Measurements from ENCODE around the gene PEX14.

DNA sequence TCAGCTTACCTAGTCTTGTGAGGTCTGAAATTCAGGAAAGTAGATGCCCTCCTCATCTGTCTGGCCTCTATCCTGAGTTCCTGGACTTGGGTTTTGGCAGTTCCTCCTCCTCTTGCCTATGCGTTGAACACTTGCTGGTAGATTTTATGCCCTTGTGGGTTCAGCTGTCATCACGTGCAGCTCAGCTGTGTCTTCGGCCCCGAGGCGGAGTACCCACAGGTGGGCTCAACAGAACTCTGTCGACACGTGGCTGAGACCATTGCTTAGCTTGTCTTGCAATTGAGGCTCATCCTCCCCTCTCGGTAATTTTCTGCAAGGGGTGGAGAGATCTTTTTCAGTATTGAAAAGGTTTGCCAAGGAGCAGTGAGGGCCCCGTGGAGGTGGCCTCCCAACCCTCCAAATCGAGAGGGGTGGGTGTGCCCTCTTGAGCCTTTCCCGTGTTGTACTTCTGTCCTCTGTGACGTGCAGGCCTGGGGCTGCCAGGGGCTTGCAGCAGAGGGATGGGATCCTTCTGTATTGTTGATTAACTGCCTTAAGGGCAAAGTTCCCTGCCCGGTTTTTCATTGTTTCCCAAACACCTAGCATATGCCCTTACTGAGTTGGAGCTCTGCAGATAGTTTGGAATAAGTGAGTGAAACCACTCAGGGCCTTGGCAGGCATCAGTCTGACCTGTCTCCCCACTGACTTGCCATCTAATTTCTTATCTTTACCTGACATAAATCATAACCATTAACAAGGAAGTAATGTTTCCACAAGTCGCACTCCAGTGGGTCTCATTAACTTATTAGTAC, 41.6 kb upstream of the PEX14 start:
- no peak for TF ChIP-seq EZH2phosphoT487 (conservative IDR thresholded peaks at IDR 0.05; ENCODE audit: low read length)
- TF ChIP-seq, protein P1, sequence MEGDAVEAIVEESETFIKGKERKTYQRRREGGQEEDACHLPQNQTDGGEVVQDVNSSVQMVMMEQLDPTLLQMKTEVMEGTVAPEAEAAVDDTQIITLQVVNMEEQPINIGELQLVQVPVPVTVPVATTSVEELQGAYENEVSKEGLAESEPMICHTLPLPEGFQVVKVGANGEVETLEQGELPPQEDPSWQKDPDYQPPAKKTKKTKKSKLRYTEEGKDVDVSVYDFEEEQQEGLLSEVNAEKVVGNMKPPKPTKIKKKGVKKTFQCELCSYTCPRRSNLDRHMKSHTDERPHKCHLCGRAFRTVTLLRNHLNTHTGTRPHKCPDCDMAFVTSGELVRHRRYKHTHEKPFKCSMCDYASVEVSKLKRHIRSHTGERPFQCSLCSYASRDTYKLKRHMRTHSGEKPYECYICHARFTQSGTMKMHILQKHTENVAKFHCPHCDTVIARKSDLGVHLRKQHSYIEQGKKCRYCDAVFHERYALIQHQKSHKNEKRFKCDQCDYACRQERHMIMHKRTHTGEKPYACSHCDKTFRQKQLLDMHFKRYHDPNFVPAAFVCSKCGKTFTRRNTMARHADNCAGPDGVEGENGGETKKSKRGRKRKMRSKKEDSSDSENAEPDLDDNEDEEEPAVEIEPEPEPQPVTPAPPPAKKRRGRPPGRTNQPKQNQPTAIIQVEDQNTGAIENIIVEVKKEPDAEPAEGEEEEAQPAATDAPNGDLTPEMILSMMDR (IDR thresholded peaks at IDR 0.05; ENCODE audit: insufficient read depth, low read length, poor library complexity, severe bottlenecking) = no peak
